Stimulated activated CD4-positive, alpha-beta T cell treated with anti-CD3 and anti-CD28 coated beads, Interleukin-4, amount 100 ng/mL, for 24 hours (primary cell): ENCODE results near the gene ST6GALNAC5.
"Not testable (repeated sequence)": the region's sequence is repeated elsewhere in the genome, so short reads cannot be mapped to it uniquely, and the experiment has no call there.

Experiments used
- DNase-seq: peaks from one replicate; pipeline ENCODE4 v3.0.0-alpha.2; 2020

ST6GALNAC5 gene

DNA sequence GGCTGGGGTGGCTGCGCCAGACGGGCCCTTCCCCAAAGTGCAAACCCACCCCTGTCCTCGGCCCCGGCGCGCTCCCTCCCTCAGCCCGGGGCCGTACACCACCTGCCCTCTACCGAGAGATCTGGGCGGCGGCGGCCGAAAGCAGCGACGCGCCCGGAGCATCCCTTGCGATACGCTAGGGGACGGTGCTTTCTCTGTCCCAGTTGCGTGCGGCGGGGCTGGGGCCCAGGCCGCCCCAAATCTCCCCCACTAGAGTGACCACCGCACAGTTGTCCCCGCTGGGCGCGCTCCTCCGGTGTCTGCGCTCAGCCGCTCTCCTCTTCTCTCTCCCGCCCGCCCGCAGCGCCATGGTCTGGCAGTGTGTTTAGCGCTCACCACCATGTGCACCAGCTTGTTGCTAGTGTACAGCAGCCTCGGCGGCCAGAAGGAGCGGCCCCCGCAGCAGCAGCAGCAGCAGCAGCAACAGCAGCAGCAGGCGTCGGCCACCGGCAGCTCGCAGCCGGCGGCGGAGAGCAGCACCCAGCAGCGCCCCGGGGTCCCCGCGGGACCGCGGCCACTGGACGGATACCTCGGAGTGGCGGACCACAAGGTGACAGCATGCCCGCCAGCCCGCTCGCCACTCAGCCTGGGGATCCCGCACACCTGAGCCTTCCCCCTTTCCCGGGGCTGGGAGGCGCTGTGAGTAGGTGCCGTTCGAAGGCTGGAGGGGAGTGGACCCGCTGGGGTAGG is 1.0 kb downstream of the ST6GALNAC5 start:
- DNase-seq, result no peak

DNA sequence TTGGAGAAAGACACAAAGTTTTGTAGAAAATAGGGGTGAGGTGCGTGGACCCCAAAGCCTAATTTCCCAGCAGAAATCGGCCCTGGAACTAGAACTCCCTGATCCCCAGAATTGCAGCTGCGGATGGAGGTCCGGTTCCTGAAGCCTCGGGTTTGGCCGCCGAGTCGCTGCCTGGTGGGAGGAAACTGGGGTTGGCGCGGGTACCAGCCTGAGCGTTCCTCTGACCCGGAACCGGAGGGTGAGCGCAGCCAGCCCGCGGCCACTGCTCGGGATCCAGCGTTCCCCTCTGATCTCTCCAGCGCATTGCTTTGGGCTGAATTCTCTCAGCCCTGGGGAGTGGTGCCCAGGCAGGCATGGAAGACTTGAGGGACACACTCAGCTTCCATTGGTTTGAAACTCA is 1.6 kb downstream of the ST6GALNAC5 start:
- no peak for DNase-seq

DNA sequence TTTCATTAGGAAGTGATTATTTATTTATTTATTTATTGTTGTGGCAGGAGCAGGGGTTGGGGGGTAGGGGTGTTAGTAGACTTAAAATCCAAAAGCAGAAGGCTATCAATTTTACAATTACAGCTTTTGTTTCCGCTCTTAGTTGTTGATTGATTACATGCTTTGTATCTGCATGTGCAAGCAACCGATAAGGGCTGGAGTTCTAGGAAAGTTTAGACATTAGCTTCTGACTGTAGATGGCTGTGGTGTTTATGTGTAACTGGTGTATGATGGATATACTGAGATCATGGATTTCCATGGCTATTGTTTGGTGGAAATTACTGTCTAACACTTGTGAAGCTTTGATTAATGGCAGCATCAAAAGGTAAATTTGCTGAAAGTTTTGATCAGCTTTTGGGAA is 2.8 kb downstream of the ST6GALNAC5 start:
- DNase-seq, result no peak

DNA sequence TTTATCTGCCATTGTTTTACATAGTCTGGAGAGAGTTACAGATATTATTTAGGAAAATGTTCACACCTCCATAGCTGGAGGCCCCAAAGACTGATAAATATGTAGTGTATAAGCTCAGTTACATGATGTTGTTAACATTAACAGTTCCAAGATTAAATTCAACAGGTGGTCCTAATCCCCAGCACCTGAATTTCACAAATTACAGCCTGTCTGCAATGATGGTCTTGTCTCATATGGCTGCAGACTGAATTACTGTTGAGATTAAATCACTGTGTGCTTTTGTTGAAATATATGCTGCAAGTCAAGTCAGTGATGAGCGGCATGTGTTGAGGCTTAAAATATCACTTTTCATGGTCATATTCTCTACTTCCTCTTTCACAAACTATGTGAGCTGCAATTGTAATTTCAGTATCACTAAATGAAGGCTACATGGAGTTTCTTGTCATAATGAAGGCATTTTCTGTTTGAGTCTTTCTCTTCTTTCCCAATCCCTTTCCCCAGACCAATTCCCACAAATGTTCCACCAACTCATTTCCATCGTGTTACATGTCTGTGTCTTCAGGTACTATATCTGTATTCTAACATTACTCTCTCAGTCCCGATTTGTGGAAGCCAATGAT is 4.2 kb downstream of the ST6GALNAC5 start:
- DNase-seq, result no peak

DNA sequence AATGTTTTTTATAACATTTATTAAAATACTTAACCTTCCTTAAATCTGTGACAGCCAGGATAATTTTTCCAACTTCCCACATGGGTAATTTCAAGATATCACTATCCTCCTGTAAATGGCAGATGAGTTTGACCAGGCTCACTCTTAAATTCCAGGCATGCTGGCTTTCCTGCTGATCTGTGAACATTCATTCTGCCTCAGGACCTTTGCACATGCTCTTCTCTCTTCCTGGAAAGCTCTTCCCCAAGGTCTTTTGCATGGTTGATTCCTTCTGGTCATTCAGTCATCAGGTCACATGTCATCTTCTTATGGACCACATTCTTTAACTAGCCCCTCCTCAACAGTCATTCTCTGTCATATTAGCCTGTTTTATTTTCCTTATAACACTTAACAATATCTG is 5.7 kb downstream of the ST6GALNAC5 start:
- DNase-seq, result no peak

DNA sequence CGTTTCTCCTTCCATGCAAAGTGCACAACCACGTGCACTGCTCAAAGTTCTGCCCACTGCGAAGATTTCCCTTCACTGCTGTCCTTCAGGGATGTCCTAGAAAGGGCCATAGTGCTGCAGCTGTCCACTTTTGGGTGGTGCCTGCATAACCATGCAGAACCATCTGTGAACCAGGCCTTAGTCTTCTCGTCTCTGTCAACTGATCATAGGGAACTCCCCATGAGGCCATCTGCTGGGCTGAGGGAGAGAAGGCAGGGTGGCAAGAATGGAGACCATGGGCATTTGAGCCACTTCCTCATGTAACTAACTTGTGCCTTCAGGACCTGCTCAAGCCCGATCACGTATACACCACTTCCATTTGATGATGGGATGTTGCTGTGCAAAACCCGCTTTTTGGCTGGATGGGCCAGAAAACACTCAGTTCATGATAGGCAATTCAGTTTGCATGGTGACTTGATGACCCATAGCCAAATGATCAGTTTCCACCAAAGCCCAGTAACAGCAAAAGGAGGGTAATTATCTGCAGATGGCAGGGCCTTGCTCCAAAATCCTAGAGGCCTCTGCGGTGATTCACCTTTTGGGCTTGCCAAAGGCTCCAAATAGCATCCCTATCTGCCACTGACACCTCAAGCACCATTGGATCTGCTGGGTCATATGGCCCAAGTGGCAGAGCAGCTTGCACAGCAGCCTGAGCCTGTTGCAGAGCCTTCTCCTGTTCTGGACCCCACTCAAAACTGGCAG is 9.5 kb downstream of the ST6GALNAC5 start:
- DNase-seq, result no peak

DNA sequence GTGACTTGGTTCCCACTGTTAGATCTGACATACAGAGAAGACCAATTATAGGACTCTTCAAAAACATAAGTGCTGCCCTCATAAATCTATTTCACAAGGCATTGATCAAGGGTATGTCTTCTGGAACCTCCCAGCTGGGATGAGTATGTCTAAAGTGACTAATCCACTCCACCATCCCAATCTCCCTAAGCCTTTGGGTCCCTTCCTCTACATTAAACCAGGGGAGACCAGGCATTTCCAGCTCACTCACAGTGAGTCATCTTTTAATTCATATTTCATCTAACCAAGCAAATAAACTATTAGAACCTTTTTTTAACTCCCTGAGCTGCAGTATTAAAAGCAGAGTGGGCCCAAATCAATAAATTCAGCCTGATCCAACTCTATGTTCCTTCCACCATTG is 11.7 kb downstream of the ST6GALNAC5 start:
- DNase-seq, result not testable (repeated sequence)

DNA sequence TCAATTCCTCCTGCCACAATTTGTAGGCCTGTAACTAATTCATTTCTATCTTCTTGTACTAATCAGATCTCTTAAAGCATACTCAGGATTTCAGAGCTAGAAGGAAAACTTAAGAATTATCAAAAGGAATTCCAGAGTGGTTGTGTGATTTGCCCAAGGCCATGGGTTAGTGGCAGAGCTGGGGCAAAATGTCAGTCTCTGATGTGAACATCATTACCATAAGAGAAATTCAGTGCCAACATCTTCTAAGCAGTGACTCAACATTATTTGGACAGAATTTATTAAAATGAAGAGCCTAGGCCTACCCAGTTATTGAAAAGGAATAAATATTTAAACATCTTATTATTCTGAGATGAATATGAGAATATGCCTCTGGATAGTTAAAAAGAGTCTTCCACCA is 14.5 kb downstream of the ST6GALNAC5 start:
- no peak for DNase-seq

DNA sequence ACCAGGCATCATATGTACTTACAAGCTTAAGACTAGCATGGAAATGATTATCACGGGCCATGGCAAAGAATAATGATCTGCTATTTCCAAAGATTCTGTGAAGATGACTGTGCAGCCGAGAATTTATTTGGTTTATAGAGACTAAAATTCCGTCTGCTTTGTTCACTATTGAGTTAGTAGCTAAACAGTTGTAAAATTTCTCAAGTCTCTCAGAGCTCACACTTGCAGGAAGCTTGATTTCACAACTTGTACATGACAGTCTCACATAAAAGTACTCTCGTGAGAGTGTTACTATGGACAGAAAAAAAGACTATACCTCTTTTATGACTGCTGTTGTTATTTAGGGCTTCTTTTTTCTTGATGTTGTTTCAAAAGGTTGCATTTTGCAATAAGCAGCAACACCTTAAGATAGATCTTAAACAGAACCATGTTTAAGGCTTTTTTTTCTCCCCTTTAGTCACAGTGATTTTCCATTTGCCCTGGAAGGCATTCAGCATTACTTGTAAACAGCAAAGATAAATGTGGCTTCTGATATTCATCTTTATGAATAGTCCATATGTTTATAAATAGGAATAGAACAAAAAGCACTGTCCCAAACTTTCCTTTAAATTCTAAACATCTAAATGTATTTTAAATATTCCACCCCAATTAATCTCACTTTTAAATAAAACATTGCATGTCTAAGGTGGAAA is 24.8 kb downstream of the ST6GALNAC5 start:
- no peak for DNase-seq

DNA sequence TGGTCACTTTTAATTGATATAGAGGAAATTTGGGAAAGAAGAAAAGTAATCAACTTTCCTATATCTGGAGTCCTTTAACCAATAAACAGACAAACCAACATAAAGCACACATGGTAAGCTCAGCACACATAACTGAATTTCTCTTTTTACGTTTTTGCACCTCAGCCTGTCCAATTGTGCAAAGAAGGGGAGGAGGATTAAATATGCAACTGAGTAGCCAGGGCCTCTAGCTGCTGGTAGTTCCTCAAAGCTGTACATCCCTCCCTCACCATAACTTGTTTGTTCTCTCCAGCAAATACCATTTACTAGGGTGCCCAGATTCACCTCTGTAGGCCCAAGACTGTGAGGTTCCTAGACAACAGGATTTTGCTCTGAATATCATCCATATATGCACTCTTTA is 25.4 kb downstream of the ST6GALNAC5 start:
- DNase-seq, result no peak

DNA sequence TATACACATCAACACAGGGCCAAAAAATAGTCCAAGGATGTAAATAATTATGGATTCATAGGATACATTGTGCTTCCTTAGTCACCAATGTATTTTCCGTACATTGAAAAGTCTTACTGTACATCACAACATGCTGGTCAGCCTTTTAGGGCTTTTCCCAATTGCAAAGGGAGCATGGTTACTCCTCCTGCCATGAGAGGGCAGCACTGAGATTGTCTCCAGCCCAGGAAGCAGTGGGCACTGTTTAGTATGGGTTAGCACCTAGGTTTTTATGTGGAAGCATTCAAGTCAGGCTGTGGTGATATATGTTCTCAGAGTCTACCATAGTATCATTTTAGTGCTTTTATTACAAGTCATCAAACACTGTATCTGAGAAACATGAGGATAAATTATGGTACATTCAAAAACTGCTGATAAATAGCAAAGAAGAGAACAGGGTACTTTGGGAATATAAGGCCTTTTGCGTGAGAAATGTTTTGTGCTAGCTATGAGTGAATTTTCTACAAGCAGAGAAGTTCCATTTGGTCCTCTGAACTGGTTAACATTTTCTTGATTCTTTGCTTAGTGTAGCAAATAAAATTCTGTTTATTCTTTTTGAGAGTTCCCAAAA is 34.0 kb downstream of the ST6GALNAC5 start:
- peak; percentile 32 for DNase-seq

DNA sequence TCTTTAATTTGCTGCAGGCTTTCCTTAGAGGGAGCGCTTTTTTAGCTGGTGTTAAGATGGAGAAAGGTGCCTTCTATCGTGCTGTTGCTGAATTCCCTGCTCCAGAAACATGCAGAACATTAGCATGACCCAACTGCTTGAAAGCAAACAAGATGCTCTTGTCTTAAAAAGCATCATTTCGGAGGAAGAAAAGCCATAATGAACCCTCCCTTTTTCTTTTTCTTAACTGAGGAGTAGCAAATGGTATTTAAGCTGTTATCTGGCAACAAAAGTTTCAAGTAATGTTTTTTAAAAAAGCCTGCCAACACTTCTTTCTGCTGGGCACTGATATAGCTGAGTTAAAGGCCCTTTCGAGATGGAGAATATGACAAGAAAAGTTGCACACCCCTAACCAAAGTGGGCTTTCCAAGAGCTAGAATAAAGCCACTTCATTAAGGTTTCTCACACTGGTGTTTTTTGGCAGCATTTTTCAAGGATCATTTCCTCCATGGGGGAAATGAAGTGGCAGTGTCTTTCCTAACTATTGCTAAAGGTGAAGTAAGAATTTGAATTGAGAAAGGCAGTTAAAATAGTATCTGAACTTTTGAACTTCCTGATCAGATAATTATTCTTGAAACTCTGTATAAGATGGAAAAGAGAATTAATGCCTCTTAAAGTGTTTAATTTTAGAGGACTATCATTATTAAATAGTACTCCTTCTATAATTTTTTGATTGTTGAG is 38.8 kb downstream of the ST6GALNAC5 start:
- no peak for DNase-seq

DNA sequence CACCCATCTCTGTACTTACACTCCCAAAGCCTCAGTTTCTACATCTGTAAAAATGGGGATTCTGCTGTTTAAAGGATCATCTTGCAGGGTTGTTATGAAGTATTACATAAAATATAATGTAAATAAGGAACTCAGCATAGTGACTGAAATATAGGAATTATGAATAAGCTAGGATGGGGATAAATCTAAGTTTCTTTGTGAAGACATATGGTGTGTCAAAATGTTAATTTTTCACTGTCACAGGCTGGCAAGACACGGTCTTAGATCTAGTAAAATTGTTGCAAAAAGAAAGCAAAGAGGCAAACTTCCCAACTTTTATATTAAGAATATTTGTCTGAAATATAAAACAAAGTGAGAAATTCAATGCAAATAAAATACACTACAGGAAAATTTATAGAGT is 42.0 kb downstream of the ST6GALNAC5 start:
- no peak for DNase-seq

DNA sequence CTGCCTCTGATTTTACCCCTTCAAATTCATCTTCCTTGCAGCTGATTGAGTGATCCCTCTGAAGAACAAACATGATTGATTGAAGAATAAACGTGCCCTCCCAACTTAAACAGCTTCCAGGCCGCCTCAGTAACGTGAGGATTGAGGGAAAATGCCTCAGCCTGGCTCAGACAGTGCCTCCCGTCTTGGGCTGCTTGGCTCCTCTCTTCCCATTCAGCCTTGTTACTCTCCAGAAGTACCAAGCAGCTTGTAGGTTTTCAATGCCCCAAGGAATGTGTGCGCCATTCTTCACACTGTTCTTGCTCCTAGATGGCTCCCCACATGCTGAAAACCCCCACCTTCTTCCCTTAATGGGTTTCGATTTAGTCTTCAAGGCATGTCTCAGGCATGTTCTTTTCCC is 51.8 kb downstream of the ST6GALNAC5 start:
- DNase-seq, result no peak

DNA sequence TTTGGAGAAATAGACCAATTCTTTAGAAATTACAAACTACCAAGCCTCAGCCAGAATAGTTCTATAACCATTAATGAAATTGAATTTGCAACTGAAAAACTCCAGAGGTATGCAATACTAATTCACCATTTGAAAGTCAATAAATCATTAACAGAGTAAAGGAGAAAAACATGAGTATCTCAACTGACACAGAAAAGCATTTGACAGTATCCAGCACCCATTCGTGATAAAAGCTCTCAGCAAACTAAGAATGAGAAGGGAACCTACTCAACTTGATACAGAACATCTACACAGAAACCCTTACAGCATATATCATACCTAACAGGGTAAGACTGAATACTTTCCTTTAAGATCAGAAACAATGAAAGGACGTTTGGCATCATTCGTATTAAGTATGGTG is 54.3 kb downstream of the ST6GALNAC5 start:
- no peak for DNase-seq

DNA sequence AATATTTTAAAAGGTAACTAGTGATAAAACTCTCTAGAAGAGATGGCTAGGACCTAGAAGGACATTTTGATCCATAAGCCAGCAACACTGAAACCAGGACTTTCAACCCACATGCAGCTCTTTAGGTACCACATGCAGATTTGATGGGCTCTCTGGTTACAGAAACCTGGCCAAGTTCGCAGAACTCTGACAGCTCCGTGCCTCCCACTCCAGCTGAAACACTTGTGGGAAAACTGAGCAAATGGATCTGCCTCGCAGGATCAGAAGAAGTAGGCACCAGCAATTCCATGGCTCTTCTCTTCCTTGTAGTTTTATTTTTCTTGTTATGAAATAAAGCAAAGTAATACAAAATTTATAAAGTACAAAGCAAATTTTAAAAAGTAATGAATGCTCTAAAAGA is 58.5 kb downstream of the ST6GALNAC5 start:
- DNase-seq, result no peak

DNA sequence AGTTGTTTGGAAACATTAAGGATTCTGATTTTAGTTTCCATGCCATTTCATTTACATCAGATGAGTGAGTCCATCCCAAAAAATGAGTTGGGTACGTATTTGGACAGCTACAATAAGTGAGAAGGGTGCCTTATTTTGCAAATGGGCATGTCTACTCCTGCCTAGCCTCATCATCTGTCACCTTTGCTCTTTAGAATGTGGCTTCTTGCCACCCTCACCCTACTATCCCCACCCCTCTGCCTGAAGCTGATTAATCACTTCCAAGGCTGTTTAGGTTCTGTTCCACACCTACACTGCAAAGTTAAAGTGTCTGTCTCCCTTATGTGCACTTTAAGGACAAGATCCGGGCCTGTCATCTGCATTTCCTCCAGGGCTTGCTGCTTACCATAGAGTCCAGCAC is 61.2 kb downstream of the ST6GALNAC5 start:
- no peak for DNase-seq

DNA sequence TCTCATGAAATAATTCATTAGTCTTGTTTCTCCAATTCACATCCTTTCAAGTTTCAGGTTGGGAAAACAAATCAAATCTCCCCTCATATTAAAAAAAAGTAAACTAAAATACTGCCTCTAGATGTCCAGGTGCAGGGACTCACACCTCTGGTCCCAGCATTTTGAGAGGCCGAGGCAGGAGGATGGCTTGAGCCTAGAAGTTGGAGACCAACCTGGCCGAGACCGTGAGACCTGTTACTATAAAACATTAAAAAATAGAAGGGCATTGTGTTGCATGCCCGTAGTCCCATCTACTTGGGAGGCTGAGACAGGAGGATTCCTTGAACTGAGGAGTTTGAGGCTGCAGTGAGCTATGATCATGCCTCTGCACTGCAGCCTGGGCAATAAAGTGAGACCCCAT is 61.9 kb downstream of the ST6GALNAC5 start:
- no peak for DNase-seq

DNA sequence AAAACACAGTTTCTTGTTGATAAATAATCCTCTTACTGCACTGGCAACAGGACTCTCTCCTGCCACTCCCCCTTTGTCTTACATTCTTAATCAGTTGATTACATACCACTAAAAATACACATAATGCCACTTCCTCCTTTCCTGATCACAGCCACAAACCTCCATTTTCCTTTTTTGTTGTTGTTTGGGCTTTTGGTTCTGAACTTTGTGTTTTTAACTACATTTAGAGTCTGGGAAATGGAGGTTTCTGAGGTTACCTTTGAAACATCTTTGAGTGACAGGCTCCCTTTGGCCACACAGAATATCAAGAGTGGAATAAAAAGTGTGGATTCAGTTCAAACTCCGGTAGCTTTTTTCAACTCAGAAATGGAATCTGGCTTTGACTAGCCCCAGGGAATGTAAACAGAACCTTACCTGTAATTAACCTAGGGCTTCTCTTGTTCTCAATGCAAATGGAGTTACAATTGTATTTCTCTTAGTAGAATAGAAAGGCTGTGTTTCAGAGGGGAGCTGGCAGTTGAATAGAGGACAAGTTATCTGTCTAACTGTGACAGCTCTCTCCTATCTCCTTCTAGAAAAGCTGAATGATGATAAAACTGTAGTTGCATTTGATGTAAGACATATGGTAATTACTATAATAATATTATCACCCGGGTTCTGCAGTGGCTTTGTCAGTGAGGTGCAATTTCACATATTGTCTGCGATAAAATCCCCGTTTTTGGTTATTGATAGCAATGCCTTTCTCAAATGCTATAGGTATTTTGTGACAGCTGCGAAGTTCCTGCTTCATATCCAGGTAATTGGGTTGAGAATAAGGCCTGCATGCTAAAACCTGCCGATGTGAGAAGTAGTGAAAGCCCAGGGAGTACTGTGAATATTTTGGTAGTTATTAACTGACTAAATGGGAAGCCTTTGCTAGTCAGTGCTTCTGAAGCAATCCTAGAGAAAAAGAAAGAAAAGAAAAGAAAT is 66.9 kb downstream of the ST6GALNAC5 start:
- no peak for DNase-seq

DNA sequence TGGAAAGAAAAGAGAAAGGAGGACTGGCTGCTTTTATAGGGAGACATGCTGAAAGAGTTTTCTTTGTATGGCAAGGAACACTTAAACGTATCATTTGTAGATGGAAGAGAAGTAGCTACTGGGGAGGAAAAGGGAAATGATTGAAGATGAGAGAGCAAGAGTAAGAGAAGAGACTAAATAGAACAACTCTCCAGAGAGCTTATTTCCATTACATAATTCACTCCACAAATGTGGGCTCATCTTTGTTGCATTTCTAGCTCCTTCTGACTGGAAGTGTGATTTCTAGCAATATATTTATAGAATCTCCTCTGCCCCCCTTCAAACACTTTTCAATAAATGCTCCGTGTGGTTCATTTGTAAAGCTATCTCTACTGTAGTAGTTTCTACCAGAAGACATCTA is 71.0 kb downstream of the ST6GALNAC5 start:
- DNase-seq, result no peak
